ENCODE data around the gene RCBTB1.

DNA sequence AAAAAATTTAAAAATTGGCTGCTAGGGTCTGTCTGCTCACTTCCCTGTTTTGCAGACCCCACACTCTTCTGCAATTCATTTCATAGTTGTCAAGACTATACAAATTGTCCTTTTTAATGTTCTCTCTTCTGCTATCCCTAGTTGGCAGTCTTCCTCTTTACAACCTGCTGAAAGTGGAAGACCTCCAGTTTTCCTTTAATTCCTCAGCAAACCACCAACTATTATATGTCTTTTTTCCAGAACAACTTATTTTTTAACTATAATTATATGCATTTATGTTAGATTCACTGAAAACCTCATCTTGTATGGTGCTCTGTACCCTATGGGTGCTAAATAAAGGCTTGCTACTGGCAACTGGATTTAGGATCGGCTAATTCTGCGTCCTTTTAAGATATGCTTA lies 90.7 kb downstream of the RCBTB1 start:
- TF ChIP-seq, protein P1, sequence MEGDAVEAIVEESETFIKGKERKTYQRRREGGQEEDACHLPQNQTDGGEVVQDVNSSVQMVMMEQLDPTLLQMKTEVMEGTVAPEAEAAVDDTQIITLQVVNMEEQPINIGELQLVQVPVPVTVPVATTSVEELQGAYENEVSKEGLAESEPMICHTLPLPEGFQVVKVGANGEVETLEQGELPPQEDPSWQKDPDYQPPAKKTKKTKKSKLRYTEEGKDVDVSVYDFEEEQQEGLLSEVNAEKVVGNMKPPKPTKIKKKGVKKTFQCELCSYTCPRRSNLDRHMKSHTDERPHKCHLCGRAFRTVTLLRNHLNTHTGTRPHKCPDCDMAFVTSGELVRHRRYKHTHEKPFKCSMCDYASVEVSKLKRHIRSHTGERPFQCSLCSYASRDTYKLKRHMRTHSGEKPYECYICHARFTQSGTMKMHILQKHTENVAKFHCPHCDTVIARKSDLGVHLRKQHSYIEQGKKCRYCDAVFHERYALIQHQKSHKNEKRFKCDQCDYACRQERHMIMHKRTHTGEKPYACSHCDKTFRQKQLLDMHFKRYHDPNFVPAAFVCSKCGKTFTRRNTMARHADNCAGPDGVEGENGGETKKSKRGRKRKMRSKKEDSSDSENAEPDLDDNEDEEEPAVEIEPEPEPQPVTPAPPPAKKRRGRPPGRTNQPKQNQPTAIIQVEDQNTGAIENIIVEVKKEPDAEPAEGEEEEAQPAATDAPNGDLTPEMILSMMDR (conservative IDR thresholded peaks at IDR 0.05; ENCODE audit: low read length) = peak; percentile 55
- no peak for TF ChIP-seq EZH2phosphoT487 (IDR thresholded peaks at IDR 0.05; ENCODE audit: borderline replicate concordance, low read depth, low read length)
